Spinal cord (tissue), 10 donors: ENCODE measurements around the gene ETV2. TPM values are rescaled to one million over a fixed set of nuclear protein-coding genes. Genes with fewer than 3 reads are reported as not detected.

Source experiments
- DNase-seq, 6 donors: peaks; one replicate each; pipeline versions ENCODE4 v3.0.0 to v3.0.0-alpha.2; 2013 to 2015; ENCODE audit warnings: low spot score in 6 of 6, low read depth in 4 of 6
- H3K27ac ChIP-seq: one replicate; pipeline ENCODE4 v1.5.1; 2013; ENCODE audit warnings: low read depth, low read length, control low read depth
- H3K27me3 ChIP-seq: one replicate; pipeline ENCODE4 v1.6.1; 2013; ENCODE audit warnings: low read length; ENCODE audit not compliant: control insufficient read depth, insufficient read depth
- H3K36me3 ChIP-seq: one replicate; pipeline ENCODE4 v1.6.1; 2013; ENCODE audit warnings: low read length; ENCODE audit not compliant: control insufficient read depth, insufficient read depth
- H3K4me1 ChIP-seq: one replicate; pipeline ENCODE4 v1.6.1; 2013; ENCODE audit warnings: low read length; ENCODE audit not compliant: control insufficient read depth, insufficient read depth
- H3K4me3 ChIP-seq: one replicate; pipeline ENCODE4 v1.5.1; 2013; ENCODE audit warnings: low read depth, low read length, control low read depth
- H3K9me3 ChIP-seq: one replicate; pipeline ENCODE4 v1.6.1; 2013; ENCODE audit warnings: low read length; ENCODE audit not compliant: control insufficient read depth, insufficient read depth
- WGBS: methylation state at CpG from one replicate; pipeline ENCODE4 v1.1.5; 2013; ENCODE audit warnings: missing lambda C conversion rate; ENCODE audit not compliant: insufficient coverage; 5-methylcytosine and 5-hydroxymethylcytosine counted together
- polyA plus RNA-seq, 2 donors: library from polyadenylated mRNA; unstranded; fragments of 120-200 nt; gene quantifications; one replicate each; pipeline ENCODE4 v1.2.1, GENCODE V29; 2013; ENCODE audit not compliant: insufficient read length in 2 of 2
- total RNA-seq, 2 donors: library from RNA; depleted of rRNA in 1 of 2; stranded (reverse); fragments of 120-200 nt in 1 of 2; fragments of >200 nt in 1 of 2; gene quantifications; one replicate each; pipeline versions ENCODE4 v1.2.3 to v1.2.4, GENCODE V29; 2013 to 2014
- donor health status: healthy.

Gene ETV2
- total and polyA plus RNA-seq, 4 donors, result 0.59 to 4.6 (median 3.3) TPM

DNA sequence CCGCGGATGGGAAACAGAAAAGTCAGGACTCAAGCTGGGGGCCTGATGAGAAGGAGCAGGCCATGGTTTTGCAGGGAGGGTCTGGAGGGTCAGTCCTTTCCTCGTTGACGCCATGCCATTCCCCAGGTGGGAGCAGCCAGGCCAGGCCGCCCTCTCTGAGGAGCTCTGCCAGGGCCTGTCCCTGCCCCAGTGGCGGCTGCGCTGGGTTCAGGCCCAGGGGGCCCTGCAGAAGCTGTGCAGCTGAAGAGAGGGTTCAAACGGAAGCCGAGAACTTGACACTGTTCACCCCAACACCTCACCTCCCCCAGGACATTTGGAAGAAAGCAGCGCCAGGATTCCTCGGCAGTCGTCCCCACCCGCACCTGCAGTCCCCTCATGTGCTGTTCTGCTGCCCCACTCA is 18.8 kb upstream of the ETV2 start:
- Histone ChIP-seq H3K4me3 (no peak overlapping the region), H3K9me3 (no peaks in the 10 kb centered on the region), H3K27me3 (no peaks in the 10 kb centered on the region), H3K36me3 (peaks cover 51% of the 10 kb centered on the region), H3K4me1 (peaks cover under 1% of the 10 kb centered on the region), H3K27ac (no peak overlapping the region)
- WGBS, result 94% methylated on average over 13 of the region's 13 CpGs
- DNase-seq, result no peak

GRCh38 chr19:35623327-35624010 is 18.1 kb upstream of the ETV2 start:
- DNase-seq, result no peak

GRCh38 chr19:35628264-35628564 is 13.3 kb upstream of the ETV2 start:
- H3K4me3 ChIP-seq, result peak overlapping the region; percentile 91
- peaks cover 17% of the 10 kb centered on the region for H3K4me1 ChIP-seq
- WGBS, result 0% methylated on average over 3 of the region's 9 CpGs
- no peak for DNase-seq
- H3K36me3 ChIP-seq, result peaks cover 35% of the 10 kb centered on the region
- H3K9me3 ChIP-seq, result no peaks in the 10 kb centered on the region
- peak overlapping the region; percentile 89 for H3K27ac ChIP-seq
- no peaks in the 10 kb centered on the region for H3K27me3 ChIP-seq

More at GRCh38 chr19:35623327-35624010, 18.1 kb upstream of the ETV2 start:
- Histone ChIP-seq H3K9me3 (no peaks in the 10 kb centered on the region), H3K36me3 (peaks cover 44% of the 10 kb centered on the region), H3K27me3 (no peaks in the 10 kb centered on the region), H3K4me3 (no peak overlapping the region), H3K4me1 (peaks cover 7% of the 10 kb centered on the region), H3K27ac (no peak overlapping the region)
- WGBS, result 78% methylated on average over 2 of the region's 6 CpGs

DNA sequence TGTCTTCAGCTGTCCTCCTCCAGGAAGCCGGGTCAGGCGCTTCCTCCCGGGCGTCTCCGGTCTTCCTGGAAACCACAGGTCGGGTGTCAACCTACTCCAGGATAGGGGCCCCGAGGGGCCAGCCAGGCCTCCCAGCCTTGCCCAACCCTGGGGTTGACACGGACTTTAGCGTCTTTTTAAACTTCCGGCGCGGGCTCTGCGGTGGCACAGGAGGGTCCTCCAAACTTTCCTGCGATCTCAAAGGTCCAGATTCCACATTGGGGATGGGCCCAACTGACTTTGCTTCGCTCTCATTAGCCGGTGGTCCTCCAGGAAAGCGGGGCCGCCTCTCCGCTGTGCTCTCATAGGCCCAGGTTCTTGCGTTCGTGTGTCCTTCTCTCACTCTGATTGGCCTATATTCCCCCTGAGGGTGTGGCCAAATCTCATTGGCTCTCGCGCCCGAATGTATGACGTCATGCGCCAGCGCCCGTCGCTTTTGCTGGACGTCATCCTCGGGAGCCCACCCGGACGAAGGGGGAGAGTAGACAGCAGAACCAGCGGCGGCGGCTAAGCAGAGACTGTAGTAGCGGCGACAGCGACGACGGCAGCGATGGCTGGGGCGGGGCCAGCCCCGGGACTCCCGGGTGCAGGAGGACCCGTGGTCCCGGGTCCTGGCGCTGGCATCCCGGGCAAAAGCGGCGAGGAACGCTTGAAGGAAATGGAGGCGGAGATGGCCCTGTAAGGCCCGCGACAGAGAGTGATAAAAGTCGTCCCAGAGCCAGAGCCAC is 12.8 kb upstream of the ETV2 start, which contains the start of gene RBM42:
Gene RBM42 (plus strand): TSS at position 472 of the 767 bp plus-strand sequence. CDS start 118 bp downstream, at position 590.
- Histone ChIP-seq H3K27ac (peak within 1 kb of the TSS; percentile 89), H3K4me3 (peak within 1 kb of the TSS; percentile 91), H3K4me1 (peaks cover 17% of the 10 kb centered on the region), H3K9me3 (no peaks in the 10 kb centered on the region), H3K27me3 (no peaks in the 10 kb centered on the region), H3K36me3 (peaks cover 40% of the 10 kb centered on the region)
- WGBS, result under 1% methylated on average over 56 of the region's 56 CpGs
- peak; percentile 98 to 100 (median 100) for DNase-seq

- Histone ChIP-seq H3K4me3 (peak overlapping the region; percentile 91), H3K27ac (peak overlapping the region; percentile 25), H3K27me3 (no peaks in the 10 kb centered on the region), H3K4me1 (peaks cover 17% of the 10 kb centered on the region), H3K36me3 (peaks cover 45% of the 10 kb centered on the region), H3K9me3 (no peaks in the 10 kb centered on the region)
- DNase-seq, result no peak
- WGBS, result 4% methylated on average over 14 of the region's 15 CpGs
Measured at GRCh38 chr19:35629332-35629633, 12.3 kb upstream of the ETV2 start.

DNA sequence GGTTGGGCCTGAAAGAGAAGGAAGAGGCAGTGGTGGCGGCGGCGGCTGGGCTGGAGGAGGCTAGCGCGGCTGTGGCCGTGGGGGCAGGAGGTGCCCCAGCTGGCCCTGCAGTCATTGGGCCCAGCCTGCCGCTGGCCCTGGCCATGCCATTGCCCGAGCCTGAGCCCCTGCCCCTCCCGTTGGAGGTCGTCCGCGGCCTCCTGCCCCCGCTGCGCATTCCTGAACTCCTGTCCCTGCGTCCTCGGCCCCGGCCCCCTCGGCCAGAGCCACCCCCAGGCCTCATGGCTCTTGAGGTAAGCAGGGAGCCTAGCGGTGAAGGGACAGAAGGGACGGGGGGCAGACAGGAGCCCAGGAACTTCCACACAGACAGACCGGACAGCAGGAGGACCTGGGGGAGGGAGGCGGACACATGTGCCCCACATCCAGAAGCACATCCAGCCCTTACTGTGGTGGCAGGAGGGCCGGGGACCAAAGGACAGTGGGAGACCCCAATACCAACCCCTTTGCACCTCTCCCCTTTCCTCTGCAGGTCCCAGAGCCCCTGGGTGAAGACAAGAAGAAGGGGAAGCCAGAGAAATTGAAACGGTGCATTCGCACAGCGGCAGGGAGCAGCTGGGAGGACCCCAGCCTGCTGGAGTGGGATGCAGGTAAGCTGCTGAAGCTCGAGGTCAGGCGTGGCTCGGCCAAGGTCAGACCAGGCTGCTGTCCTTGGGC is 7.7 kb upstream of the ETV2 start:
- H3K4me1 ChIP-seq, result peaks cover 9% of the 10 kb centered on the region
- no peaks in the 10 kb centered on the region for H3K27me3 ChIP-seq
- DNase-seq, result no peak
- no peak overlapping the region for H3K27ac ChIP-seq
- WGBS, result 93% methylated on average over 25 of the region's 29 CpGs
- H3K9me3 ChIP-seq, result no peaks in the 10 kb centered on the region
- no peak overlapping the region for H3K4me3 ChIP-seq
- H3K36me3 ChIP-seq, result peaks cover 82% of the 10 kb centered on the region

DNA sequence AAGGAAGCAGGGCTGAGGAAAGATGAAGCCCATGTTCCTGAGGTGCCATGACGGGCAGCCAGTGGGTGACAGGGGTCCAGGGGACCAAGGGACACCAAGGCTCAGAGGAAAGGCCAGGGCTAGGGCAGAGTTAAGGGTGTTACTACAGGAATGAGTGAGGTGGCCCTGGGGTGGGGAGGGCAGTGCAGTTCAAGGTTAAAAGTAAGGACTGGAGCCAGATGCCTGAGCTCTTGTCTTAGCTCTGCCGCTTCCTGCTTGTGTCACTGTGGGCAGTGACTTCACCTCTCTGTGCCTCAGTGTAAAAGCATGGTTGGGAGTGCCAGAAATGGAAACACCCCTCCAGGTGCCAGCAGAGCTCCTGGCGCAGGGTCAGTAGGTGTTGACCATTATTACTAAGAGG is 4.9 kb upstream of the ETV2 start:
- WGBS, result 91% methylated on average over 3 of the region's 3 CpGs
- H3K27me3 ChIP-seq, result no peaks in the 10 kb centered on the region
- no peaks in the 10 kb centered on the region for H3K9me3 ChIP-seq
- no peak overlapping the region for H3K4me3 ChIP-seq
- DNase-seq, result no peak
- no peak overlapping the region for H3K27ac ChIP-seq
- H3K4me1 ChIP-seq, result peaks cover 3% of the 10 kb centered on the region
- peaks cover 61% of the 10 kb centered on the region for H3K36me3 ChIP-seq

DNA sequence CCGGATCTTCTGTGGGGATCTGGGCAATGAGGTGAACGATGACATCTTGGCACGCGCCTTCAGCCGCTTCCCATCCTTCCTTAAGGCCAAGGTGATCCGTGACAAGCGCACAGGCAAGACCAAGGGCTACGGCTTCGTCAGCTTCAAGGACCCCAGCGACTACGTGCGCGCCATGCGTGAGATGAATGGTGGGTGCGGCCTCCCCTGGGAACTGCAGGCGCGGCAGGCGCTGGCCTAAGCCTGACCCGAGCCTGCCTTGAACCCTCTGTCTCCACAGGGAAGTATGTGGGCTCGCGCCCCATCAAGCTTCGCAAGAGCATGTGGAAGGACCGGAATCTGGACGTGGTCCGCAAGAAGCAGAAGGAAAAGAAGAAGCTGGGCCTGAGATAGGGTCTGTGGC is 4.4 kb upstream of the ETV2 start:
- Histone ChIP-seq H3K4me1 (peaks cover 8% of the 10 kb centered on the region), H3K9me3 (no peaks in the 10 kb centered on the region), H3K27ac (no peak overlapping the region), H3K36me3 (peaks cover 58% of the 10 kb centered on the region), H3K4me3 (no peak overlapping the region), H3K27me3 (no peaks in the 10 kb centered on the region)
- DNase-seq, result no peak
- WGBS, result 93% methylated on average over 25 of the region's 25 CpGs

GRCh38 chr19:35639321-35639639 is 2.3 kb upstream of the ETV2 start:
- Histone ChIP-seq H3K4me1 (peaks cover 29% of the 10 kb centered on the region), H3K27me3 (no peaks in the 10 kb centered on the region), H3K4me3 (no peak overlapping the region), H3K27ac (no peak overlapping the region), H3K36me3 (peaks cover 36% of the 10 kb centered on the region), H3K9me3 (no peaks in the 10 kb centered on the region)
- WGBS, result 48% methylated on average over 4 of the region's 6 CpGs
- no peak for DNase-seq
